HG02973 (cell line): ENCODE data around the gene RNF214.

ENCODE experiments used
- ATAC-seq: cut with Tn5 transposase; IDR thresholded peaks from one replicate; pipeline ENCODE4 v1.9.1; 2021; ENCODE audit warnings: moderate library complexity; ENCODE audit not compliant: unreplicated experiment

Gene RNF214

DNA sequence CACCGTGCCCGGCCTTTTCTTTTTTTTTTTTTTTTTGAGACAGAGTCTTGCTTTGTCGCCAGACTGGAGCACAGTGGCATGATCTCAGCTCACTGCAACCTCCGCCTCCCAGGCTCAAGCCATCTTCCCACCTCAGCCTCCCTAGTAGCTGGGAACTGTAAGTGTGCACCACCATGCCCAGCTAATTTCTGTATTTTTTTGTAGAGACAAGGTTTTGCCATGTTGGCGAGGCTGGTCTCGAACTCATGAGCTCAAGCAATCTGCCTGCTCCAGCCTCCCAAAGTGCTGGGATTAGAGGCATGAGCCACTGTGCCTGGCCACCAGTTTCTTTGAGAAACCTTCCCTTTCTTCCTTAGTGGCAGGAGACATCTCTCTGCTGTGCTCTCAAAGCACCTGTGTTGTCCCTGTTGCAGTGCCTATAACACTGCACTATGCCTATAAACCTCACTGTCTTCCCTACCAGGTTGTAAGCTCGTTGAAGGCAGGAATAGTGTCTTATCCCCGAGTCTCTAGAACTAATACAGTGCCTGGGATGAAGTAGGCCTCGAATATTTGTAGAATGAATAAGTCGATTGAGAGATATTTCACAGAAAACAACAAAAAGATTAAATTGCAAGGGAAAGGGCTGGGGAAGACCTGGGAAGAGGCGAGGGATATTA, 19.6 kb upstream of the RNF214 start:
- ATAC-seq = no peak

DNA sequence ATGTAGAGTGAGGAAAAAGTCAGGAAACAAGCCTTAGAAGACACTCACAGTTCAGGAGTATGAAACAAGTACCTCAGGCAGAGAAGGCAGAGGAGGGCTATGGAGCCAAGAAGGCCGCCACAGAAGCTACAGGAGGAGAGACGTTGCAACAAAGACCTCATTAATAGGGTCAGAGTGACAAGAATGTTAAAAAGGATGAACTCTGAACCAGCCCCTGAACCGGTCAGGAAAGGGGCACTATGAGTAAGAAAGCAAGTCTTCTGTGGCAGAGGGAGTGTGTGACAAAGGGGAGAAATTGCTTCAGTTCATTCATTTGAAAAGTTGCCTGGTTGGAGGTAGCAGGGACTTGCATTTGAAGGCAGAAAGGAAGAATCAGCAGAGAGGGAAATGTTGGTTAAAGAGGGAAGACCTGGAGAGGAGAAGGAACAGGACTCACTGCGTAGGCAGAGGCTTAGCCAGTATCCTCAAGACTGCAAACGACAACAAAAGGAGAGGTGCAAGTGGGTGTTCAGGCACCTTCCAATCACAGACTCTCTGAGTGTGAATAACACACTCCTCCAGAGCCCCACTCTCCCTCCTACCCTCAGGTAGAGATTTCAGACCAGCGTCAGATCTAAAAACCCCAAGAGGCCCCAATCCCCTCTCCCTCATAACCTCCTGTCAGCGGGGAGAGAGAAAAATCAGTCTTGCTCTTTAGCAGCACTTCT, 17.9 kb upstream of the RNF214 start:
- no peak for ATAC-seq

DNA sequence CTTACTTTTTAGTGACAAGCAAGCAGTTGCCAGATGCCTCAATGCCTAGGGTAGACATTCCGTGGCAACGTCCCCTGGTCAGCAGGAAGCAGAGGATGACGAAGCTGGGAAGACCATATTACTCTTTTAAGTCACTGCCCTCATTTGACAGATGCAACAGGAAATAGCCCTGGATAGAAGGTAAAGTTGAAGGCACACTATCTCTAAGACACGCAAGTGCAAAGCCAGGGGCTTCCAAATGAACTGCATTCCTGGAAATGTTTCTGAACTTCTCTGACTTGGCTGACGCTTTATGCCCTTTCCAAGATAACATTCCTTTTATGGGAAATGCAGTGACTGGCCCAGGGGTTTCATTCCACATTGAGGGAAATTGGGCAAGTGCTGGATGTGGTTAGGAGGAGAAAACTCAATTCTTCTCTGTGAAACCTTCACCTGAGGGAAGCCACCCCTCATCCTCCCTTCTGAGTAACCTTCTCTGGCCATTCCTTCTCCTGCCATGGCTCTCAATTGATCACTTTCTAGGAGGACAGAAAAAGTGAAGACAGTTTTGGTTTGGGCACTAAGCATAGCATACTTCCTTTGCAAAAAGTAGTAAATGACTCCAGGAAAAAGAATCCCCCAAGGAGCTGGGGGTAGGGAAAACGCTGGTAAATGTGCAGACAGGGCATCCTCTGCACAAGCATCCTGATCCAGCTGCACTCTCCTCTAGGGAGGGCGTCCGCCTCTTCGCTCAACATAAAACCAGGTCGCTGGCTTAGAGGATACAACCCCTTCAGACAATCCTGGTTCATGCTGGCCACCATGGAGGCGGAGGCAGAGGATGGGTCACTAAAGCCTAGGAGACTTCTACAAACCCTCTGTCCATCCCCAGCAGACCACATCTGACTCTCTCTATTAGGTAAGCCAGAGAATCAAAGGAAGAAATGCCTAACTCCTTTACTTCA, 15.1 kb upstream of the RNF214 start:
- ATAC-seq = no peak

DNA sequence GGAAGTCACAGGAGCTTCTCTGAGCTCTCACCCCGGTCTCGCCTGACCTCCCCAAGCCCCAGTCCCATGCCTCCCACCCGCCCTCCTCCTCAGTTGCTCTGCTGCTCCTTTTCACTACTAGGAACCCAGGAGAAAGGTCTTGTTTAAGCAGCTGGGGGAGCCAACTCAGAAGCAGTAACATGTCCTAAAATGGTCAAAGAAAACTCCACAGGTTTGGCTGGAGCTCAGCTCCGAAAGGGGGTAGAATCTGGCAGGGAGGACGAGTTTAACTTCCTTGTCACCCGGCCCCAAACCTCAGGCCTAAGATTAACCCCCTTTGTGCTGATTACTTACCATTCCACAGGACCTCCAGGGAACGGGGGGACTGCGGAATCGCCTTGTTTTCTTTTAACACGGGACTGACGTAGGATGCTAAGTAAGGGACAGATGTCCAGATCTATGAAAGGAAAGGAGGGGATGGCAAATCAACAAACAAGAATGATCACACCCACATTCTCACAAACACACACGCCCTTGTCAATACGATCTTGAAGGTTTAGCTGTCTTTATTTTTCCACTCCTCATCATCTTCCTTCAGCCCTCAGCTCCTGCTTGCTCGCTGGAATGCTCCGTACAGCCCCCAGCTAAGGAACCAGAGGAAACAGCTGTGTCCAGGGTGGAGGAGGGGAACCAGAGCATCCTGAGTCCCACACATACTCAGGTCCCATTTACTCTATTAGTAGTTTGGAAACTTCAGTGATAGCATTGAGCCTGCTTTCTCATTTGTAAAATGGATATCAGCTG, 14.1 kb upstream of the RNF214 start:
- ATAC-seq = no peak

DNA sequence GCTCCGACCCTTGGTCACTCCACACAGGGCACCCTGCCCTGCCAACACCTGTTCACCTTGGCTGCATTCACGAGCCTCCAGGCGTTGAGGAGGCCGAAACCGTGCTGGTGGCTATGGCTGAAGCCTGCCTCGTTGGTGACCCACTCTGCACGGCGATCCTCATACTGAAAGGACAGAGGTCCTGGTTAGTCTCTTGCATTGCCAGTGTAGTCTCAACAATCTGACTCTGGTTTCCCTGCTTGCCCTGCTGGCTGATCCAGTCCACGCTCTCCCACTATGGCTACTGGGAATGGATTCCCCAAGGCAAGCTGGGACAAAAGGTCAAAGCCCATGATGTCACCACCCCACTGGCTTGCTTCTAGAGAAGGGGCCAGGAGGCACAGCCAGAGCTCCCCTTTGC, 13.5 kb upstream of the RNF214 start:
- no peak for ATAC-seq

DNA sequence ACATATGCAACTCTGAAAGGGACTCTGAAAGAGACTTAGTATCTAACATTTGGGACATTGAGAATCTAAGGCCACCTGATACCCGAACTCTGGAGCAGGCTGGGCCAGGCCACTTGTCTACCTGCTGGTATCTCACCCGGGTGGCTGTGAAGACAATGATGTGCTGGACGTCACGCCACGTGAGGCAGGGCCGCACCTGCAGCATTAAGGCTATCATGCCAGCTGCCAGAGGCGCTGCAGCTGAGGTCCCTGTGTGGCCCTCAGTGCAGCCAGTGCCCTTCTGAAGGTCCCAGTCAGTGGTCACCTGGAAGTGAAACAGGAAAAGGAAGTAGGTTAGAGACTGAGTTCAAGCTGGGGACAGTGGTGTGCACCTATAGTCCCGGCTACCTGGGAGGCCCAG, 13.0 kb upstream of the RNF214 start:
- no peak for ATAC-seq

DNA sequence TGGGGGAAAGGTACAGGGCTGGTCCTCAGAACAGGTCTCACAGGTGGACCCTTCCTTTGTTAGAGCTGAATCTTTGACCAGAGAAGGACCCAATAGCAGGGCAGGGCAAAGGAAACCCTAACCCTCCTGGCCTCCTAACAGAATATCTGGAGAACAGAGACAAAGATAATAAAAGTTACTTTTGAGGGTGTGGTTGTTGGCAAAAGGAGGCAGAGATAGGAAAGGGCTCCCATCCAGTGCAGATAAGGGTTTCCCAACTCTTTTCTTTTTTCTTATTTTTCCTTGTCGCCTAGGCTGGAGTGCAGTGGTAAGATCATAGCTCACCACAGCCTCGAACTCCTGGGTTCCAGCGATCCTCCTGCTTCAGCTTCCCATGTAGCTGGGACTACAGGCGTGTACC, 12.5 kb upstream of the RNF214 start:
- ATAC-seq = no peak

DNA sequence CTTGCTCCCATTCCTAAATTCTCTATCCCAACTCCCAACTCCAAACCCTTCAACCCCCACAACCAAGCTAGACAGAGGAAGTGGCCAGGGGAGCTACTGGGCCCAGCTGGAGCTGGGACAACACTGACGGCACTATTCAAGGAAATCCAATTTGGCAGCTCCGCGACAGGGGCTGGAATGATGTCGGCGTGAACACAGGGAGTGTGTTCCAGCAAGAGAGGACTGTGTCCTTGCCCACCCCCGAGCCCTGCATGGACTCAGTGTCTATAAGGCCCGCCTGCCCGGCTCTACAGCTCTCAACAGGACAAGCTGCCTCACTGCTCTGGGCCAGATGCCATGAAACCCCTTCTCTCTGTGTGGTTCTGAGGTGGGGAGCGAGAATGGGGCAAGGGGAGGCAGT, 11.9 kb upstream of the RNF214 start:
- no peak for ATAC-seq

DNA sequence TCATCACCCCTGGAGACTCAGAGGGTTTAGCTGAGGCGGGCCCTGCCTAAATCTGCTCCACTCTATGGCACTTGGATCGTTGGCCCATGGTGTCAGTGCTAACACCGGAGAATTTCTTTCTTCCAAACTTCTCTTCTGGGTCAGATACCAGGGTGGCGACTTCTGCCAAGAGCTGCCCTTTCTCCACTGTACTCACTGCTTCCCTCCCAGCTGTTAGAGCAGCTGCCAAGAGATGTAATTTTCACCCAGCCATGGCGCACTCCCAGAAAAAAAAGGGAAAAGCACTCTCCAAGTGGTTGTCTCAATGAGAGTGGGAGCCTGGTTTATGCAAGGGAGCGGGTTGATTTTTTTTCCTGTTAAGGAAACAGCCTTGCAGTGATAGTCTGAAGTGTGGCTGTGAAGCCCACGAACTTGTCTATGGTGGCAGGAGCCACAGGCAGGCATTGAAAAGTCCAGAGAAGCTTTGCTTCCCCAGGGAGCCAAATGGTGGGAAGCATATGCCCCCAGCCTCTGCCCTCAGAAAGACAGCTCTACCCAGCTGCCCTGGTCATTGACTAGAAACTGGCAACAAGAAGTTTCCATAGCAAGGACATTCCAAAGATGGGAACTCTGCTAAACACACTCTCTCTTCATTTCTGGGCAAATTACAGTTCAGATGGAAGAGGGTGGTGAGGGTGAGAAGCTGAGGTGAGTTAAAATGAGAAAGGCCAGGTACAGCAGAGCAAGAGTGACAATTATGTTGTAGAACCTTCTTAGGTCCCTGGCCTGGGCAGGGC, 11.3 kb upstream of the RNF214 start:
- no peak for ATAC-seq

DNA sequence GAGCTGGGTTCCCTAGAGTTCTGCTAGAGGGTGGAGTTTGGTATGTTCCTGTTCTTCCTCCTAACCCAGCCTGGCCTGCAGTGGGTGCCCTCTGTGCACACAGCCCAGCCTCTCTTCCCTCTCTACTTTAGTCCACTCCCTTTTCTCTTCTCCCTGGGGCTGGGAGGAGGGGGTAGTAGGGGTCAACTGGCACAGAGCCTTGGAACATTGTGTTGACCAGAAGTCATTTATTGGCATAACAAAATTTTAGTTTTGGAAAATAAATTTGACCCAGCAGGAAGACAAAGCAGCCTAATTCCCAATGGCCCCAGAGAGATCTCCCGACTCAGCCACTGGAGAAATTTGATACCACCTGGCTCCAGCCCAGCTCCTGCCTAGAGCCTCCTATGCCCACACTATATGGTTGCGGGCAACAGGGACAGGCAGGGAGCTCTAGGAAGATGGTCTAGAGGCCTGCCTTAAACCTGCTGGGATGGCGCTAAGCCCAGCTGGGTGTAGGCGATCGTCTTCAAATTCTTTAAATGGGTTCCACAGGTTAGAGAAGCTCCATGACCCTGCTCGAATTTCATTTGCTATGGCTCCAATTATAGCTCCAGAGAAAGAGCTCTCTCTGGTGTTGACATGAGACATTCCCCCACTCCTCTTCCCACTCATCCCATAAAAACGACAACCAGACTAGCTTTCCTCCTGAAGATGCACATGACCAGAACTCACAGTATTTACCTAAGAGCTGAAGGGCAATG, 10.5 kb upstream of the RNF214 start:
- ATAC-seq = no peak

DNA sequence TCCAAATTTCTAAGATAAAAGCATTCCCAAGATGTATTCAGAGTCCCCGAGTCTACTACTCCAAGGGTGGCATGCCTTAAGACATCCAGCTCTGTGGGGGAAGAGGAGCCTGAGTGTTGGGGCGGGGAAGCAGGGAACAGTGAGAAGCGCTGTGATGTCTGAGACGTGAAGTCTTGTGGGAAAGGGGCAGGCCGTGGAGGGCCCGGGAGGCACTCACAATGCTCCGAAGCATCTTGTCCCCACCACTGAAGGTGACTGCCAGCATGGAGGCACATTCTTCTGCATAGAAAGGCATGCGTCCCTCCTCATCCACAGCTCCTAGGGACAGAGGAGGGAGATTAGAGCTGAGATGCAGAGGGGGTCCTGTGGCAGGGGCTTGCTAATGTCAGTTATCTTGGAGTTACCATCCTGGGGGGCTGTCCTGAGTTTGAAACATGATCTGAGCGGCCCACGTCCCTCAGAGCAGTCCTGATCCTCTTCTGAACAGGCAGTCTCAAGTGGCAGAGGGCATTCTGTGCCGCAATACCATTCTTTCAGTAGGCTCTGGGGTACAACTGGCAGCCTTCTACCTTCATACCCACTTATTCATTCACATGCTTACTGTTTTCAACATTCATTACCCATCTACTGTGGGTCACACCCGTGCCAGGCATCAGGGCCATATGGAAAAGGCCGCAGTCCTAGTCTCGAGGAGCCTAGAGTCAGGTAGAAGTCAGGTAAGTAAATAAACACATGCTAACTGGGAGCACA, 9.3 kb upstream of the RNF214 start:
- no peak for ATAC-seq

DNA sequence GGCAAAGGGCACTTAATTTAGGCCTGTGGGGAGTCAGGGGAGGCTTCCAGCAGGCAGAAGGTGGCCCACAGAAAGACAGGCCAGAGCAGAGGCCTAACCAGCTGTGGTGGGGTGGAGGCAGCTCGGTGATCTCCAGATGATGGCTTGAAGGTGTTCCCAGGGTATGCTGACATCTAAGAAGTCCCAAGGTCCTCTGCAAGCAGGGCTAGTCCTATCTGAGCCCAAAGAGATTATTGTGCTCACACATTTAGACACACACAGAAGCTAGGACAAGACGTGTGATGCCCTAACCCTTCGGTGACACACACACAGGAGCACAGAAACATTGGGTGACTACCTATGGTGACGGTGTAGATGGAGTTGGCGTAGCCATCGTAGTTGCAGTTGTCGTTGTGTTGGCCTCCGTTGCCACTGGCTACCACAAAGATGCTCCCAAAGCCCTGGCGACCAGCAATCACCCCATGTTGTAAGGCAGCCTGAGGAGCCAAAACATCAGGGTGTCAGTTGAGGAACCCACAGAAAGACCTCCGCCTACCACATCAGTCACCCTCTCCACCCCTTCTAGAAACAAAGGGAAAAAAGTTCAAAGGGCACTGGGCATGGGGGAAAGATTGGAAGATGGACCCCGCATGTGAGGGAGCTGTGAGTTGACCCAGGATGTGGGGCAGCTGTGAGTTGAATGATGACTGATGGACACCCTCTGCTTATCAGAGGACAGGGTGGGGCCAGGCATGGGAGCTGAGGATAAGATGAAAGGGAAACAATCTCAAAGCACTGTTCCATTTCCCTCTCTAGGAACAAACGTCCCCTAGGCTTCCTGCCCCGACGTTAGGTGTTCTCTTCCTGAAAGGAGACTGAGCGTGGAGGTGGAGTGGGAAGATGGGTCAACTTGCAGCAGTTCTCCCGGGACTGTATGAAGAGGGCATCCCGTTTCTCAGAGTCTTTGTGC, 8.5 kb upstream of the RNF214 start:
- ATAC-seq = no peak

DNA sequence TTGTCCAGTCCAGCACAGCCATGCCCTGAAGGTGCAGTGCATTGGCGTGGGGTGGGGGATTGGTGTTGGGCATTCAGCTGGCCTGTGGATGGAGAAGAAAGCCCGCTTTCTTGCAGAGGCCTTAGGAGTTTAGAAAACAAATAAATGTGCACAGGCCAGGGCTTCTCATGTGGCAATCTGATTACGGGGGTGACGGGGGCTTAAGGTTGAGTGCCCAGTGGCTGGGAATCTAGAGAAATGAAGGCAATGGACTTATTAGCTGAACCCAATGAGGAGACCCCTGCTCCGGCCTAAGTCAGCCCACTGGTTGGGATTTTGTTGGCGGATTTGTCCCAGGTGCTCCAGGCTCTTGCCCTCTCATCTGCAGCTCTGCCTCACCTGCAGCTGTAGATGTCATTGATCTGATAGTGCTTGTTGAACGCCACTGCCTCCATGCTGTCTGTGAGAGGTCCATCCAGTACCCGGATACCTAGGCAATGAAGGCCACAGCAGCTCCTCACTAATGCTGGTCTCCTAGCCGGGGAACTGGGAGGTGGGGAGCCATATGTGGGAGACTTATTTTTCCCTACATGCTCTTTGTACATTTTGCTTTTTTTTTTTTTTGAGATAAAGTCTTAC, 6.8 kb upstream of the RNF214 start:
- ATAC-seq = no peak

DNA sequence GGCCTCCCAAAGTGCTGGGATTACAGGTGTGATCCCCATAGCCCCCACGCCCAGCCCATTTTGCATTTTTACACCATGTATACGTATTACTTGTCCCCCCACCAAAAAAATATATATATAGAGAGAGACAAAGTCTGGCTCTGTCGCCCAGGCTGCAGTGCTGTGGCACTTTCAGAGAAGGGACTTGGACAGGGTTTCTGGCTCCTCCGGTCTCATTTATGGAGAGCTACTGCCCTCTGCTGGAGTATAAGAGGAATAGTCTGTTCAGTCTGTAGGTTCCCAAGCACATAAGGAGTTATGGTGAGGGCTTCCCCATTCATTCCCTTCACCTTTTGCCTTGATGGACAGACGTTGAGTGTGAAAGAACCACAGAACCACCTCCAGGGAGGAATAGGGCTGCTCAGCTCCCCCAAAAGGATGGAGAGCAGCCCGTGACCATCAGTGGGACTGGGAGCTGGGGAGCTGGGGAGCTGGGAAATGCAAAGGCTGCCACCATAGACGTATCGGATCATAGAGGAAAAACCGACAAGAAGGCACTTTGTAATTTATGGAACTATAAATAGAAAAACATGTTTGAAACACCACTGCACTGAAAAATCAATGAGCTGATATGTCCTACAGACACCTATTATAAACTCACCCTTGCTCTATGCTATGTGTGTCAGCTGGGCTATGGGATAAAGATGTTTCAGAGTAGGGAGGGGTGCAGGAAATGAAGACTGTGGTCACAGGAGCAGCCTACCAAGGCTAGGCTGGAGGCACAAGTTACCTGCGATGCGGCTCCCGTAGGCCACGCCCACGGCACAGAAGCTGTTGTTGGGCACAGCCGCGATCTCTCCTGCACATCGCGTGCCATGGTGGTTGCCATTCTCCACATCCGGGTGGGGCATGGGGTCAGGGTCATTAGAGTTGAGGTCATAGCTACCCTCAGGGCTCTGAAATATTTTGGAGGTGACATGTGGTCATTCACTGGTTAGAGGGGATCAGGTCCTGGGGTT, 5.8 kb upstream of the RNF214 start:
- no peak for ATAC-seq

DNA sequence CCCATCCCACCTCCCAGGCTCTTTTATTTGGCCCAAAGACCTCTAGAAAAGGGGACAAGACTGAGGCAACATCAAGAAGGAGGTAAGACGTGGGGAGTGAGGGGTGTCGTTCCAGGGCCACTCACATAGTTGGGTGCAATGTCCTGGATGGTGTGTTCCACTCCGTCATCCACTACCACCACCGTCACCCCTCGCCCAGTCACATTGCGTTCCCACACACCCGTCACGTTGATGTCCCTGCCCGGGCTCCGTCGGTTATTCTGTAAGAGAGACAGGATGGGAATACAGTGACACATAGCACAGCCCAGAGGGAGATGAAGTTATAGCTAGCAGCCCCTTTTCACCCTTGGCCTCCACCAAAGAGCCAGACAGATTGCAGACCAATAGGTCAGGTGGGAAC, 4.4 kb upstream of the RNF214 start:
- ATAC-seq = no peak

DNA sequence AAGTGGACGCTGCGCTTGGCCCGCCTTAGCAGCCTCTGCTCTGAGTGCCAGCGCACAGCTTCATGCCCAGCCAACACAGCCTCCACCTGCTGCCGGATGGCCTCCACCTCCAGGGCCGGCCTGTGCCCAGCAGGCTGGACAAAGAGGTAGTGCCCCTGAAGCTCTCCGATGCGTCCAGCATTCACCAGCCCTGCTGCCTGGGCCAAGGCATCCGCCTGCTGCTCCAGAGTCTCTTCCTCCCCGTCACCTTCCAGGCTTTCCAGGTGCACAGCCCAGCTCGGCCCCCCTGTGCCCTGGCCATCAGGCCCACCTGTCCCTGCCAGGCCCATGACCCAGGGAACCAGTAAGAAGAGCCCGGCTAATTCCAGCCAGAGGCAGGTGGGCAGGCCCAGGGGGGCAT, 3.1 kb upstream of the RNF214 start:
- no peak for ATAC-seq
